BLaER1 (cell line): Measurements from ENCODE around the gene RETREG3.
"Not testable (repeated sequence)": the region's sequence is repeated elsewhere in the genome, so short reads cannot be mapped to it uniquely, and the experiment has no call there.

Experiments
- H3K27ac ChIP-seq: shearing (Covaris generic); formaldehyde crosslinking; 2 replicates; pipeline ENCODE4 v1.8.1; 2022
- H3K27me3 ChIP-seq: shearing (Covaris generic); formaldehyde crosslinking; 2 replicates; pipeline ENCODE4 v1.8.1; 2022
- H3K36me3 ChIP-seq: shearing (Covaris generic); formaldehyde crosslinking; 2 replicates; pipeline ENCODE4 v1.8.1; 2022
- H3K4me1 ChIP-seq: shearing (Covaris generic); formaldehyde crosslinking; 2 replicates; pipeline ENCODE4 v1.8.1; 2022
- H3K4me2 ChIP-seq: shearing (Covaris generic); formaldehyde crosslinking; 2 replicates; pipeline ENCODE4 v1.8.1; 2022
- H3K4me3 ChIP-seq: shearing (Covaris generic); formaldehyde crosslinking; 2 replicates; pipeline ENCODE4 v1.8.1; 2022
- H3K9ac ChIP-seq: shearing (Covaris generic); formaldehyde crosslinking; 2 replicates; pipeline ENCODE4 v1.8.1; 2022
- H3K9me3 ChIP-seq: shearing (Covaris generic); formaldehyde crosslinking; 2 replicates; pipeline ENCODE4 v1.8.1; 2022
- H4K20me1 ChIP-seq: shearing (Covaris generic); formaldehyde crosslinking; 2 replicates; pipeline ENCODE4 v1.8.1; 2022
- Cebpa-rat ChIP-seq: shearing (Covaris generic); IDR thresholded peaks from 2 replicates; pipeline ENCODE4 v1.8.1; 2022

The RETREG3 gene

GRCh38 chr17:42632949-42633444 is 23.8 kb upstream of the RETREG3 start:
- Histone ChIP-seq H3K4me2 (no peak overlapping the region), H3K4me1 (no peaks in the 10 kb centered on the region), H3K27me3 (no peaks in the 10 kb centered on the region), H3K9ac (no peak overlapping the region), H4K20me1 (no peaks in the 10 kb centered on the region), H3K4me3 (no peak overlapping the region), H3K27ac (no peak overlapping the region), H3K9me3 (no peaks in the 10 kb centered on the region), H3K36me3 (no peaks in the 10 kb centered on the region)
- TF ChIP-seq Cebpa-rat, result no peak

- Histone ChIP-seq H3K27me3 (no peaks in the 10 kb centered on the region), H3K36me3 (no peaks in the 10 kb centered on the region), H3K9me3 (no peaks in the 10 kb centered on the region), H3K4me2 (no peak overlapping the region), H3K9ac (no peak overlapping the region), H3K27ac (no peak overlapping the region), H3K4me3 (no peak overlapping the region), H3K4me1 (no peaks in the 10 kb centered on the region), H4K20me1 (no peaks in the 10 kb centered on the region)
- TF ChIP-seq Cebpa-rat, result no peak
These were observed 20.3 kb upstream of the RETREG3 start for GRCh38 chr17:42629411-42630009.

GRCh38 chr17:42627032-42627764 is 18.0 kb upstream of the RETREG3 start:
- H3K9ac ChIP-seq, H3K36me3 ChIP-seq, H3K27me3 ChIP-seq, H3K4me3 ChIP-seq, H3K27ac ChIP-seq, H4K20me1 ChIP-seq, H3K4me1 ChIP-seq, H3K9me3 ChIP-seq, H3K4me2 ChIP-seq: not testable (repeated sequence)

- Histone ChIP-seq H3K27me3 (no peaks in the 10 kb centered on the region), H3K4me2 (no peak overlapping the region), H3K9me3 (no peaks in the 10 kb centered on the region), H3K4me3 (no peak overlapping the region), H3K4me1 (peaks cover 21% of the 10 kb centered on the region), H4K20me1 (no peaks in the 10 kb centered on the region), H3K36me3 (no peaks in the 10 kb centered on the region), H3K27ac (no peak overlapping the region), H3K9ac (no peak overlapping the region)
- TF ChIP-seq Cebpa-rat, result no peak
These were observed 14.8 kb upstream of the RETREG3 start for GRCh38 chr17:42623732-42624596.

- no peaks in the 10 kb centered on the region for H3K9me3 ChIP-seq
- no peak overlapping the region for H3K9ac ChIP-seq
- no peak overlapping the region for H3K4me3 ChIP-seq
- peaks cover 28% of the 10 kb centered on the region for H3K4me1 ChIP-seq
- no peak overlapping the region for H3K4me2 ChIP-seq
- H4K20me1 ChIP-seq, result no peaks in the 10 kb centered on the region
- no peak overlapping the region for H3K27ac ChIP-seq
- no peaks in the 10 kb centered on the region for H3K36me3 ChIP-seq
- TF ChIP-seq Cebpa-rat, result no peak
- no peaks in the 10 kb centered on the region for H3K27me3 ChIP-seq
These were observed 14.1 kb upstream of the RETREG3 start for GRCh38 chr17:42623271-42623670.

GRCh38 chr17:42621987-42622386 is 12.8 kb upstream of the RETREG3 start:
- H3K9ac ChIP-seq, H3K4me3 ChIP-seq, H3K9me3 ChIP-seq, H3K27me3 ChIP-seq, H3K27ac ChIP-seq, H4K20me1 ChIP-seq, H3K4me2 ChIP-seq, H3K36me3 ChIP-seq: not testable (repeated sequence)
- H3K4me1 ChIP-seq, result peaks cover 41% of the 10 kb centered on the region

- peak overlapping the region; percentile 64 for H3K9ac ChIP-seq
- H3K27me3 ChIP-seq, result no peaks in the 10 kb centered on the region
- peak overlapping the region; percentile 36 for H3K4me3 ChIP-seq
- no peak for TF ChIP-seq Cebpa-rat
- H3K36me3 ChIP-seq, result peaks cover 26% of the 10 kb centered on the region
- H3K27ac ChIP-seq, result peak overlapping the region; percentile 79
- H3K4me2 ChIP-seq, result peak overlapping the region; percentile 84
- no peaks in the 10 kb centered on the region for H4K20me1 ChIP-seq
- H3K9me3 ChIP-seq, result no peaks in the 10 kb centered on the region
- peaks cover 47% of the 10 kb centered on the region for H3K4me1 ChIP-seq
These were observed 9.4 kb upstream of the RETREG3 start for GRCh38 chr17:42618442-42619150.

- Histone ChIP-seq H3K4me1 (peaks cover 47% of the 10 kb centered on the region), H3K27me3 (no peaks in the 10 kb centered on the region), H3K36me3 (peaks cover 32% of the 10 kb centered on the region), H3K4me2 (peak overlapping the region; percentile 84), H4K20me1 (no peaks in the 10 kb centered on the region), H3K9ac (peak overlapping the region; percentile 64), H3K4me3 (peak overlapping the region; percentile 36), H3K9me3 (no peaks in the 10 kb centered on the region), H3K27ac (peak overlapping the region; percentile 79)
- TF ChIP-seq Cebpa-rat, result no peak
These were observed 8.8 kb upstream of the RETREG3 start for GRCh38 chr17:42617956-42618431.

- Histone ChIP-seq H3K4me1 (peaks cover 36% of the 10 kb centered on the region), H3K27ac (no peak overlapping the region), H3K9me3 (no peaks in the 10 kb centered on the region), H3K27me3 (no peaks in the 10 kb centered on the region), H3K4me2 (no peak overlapping the region), H3K4me3 (no peak overlapping the region), H3K36me3 (peaks cover 46% of the 10 kb centered on the region), H4K20me1 (peaks cover 2% of the 10 kb centered on the region), H3K9ac (no peak overlapping the region)
- TF ChIP-seq Cebpa-rat, result no peak
These were observed 4.6 kb upstream of the RETREG3 start for GRCh38 chr17:42613699-42614295.
